H1 (cell line): ENCODE results near the gene CFAP65. TPM values are rescaled to one million over a fixed set of nuclear protein-coding genes. Genes with fewer than 3 reads are reported as not detected.

Experiments used
- CTCF ChIA-PET: fragments of 300-600 bp; sonication (Branson Sonifier 250); formaldehyde crosslinking; loops from one replicate; lab custom pipeline; 2021; ENCODE audit not compliant: partially characterized antibody; lab: Charles Lee
- POLR2A ChIA-PET: fragments of 300-600 bp; sonication (Branson Sonifier 250); formaldehyde crosslinking; loops from one replicate; lab custom pipeline; 2021; ENCODE audit warnings: inconsistent platforms; ENCODE audit not compliant: partially characterized antibody; lab: Charles Lee
- DNase-seq, 2 experiments: peaks; one replicate each; pipeline versions ENCODE4 v3.0.0 to v3.0.0-alpha.2; 2010 to 2022; ENCODE audit warnings: low spot score in 2 of 2, low read depth in 1 of 2, mixed read lengths in 1 of 2
- FAIRE-seq: peaks from 2 replicates; lab custom pipeline; 2011; peaks lifted over from hg19 to GRCh38; lab: Jason Lieb, UNC
- H2AFZ ChIP-seq: 2 replicates; pipeline ENCODE4 v1.8.1; 2012; ENCODE audit warnings: low read length, inconsistent platforms
- H2AK5ac ChIP-seq: 2 replicates; pipeline ENCODE4 v1.6.1; 2013; ENCODE audit warnings: low read depth, low read length
- H2BK120ac ChIP-seq: replicated peaks from 2 replicates; pipeline ENCODE3; 2013; ENCODE audit warnings: low read depth, low read length, inconsistent platforms
- H2BK12ac ChIP-seq: 2 replicates; pipeline ENCODE4 v1.6.1; 2013; ENCODE audit warnings: low read depth, low read length
- H2BK15ac ChIP-seq: 2 replicates; pipeline ENCODE4 v1.6.1; 2013; ENCODE audit warnings: low read length
- H2BK20ac ChIP-seq: 2 replicates; pipeline ENCODE4 v1.6.1; 2013; ENCODE audit warnings: low read length
- H2BK5ac ChIP-seq: 2 replicates; pipeline ENCODE4 v1.6.1; 2013; ENCODE audit warnings: low read depth, low read length
- H3K14ac ChIP-seq: 2 replicates; pipeline ENCODE4 v1.6.1; 2013; ENCODE audit warnings: inconsistent platforms; ENCODE audit not compliant: insufficient read length
- H3K18ac ChIP-seq: 2 replicates; pipeline ENCODE4 v1.6.1; 2013; ENCODE audit warnings: low read length; ENCODE audit errors: extremely low read depth
- H3K23ac ChIP-seq: 2 replicates; pipeline ENCODE4 v1.6.1; 2013; ENCODE audit warnings: inconsistent platforms; ENCODE audit not compliant: insufficient read length
- H3K23me2 ChIP-seq: 2 replicates; pipeline ENCODE4 v1.6.1; 2013; ENCODE audit warnings: low read depth, low read length
- H3K27ac ChIP-seq: 2 replicates; pipeline ENCODE4 v1.6.1; 2011; ENCODE audit warnings: low read depth, low read length, inconsistent platforms
- H3K27me3 ChIP-seq, 4 experiments: replicated peaks in 1 of 4; 1 replicate in 1 of 4; 2 replicates in 3 of 4; pipeline versions ENCODE4 v1.6.1 to v1.8.1; 2011 to 2013; ENCODE audit warnings: low read length in 3 of 4, mild to moderate bottlenecking in 3 of 4, inconsistent platforms in 2 of 4, mixed read lengths in 2 of 4, moderate library complexity in 1 of 4; ENCODE audit not compliant: control insufficient read depth in 3 of 4, insufficient read depth in 3 of 4; ENCODE audit errors: extremely low read depth in 1 of 4
- H3K36me3 ChIP-seq, 4 experiments: 2 replicates each; pipeline versions ENCODE4 v1.6.1 to v1.8.1; 2011 to 2013; ENCODE audit warnings: mild to moderate bottlenecking in 4 of 4, low read length in 3 of 4, moderate library complexity in 2 of 4, control low read depth in 1 of 4, inconsistent platforms in 1 of 4; ENCODE audit not compliant: insufficient read depth in 4 of 4, control insufficient read depth in 2 of 4
- H3K4ac ChIP-seq: replicated peaks from 2 replicates; pipeline ENCODE3; 2013; ENCODE audit warnings: low read length, low read depth, mixed read lengths, inconsistent platforms; ENCODE audit not compliant: insufficient read length
- H3K4me1 ChIP-seq, 4 experiments: replicated peaks in 1 of 4; 1 replicate in 1 of 4; 2 replicates in 3 of 4; pipeline versions ENCODE4 v1.6.1 to v1.8.1; 2011 to 2013; ENCODE audit warnings: low read length in 3 of 4, inconsistent platforms in 2 of 4, mixed read lengths in 1 of 4; ENCODE audit not compliant: insufficient read depth in 4 of 4, control insufficient read depth in 3 of 4
- H3K4me2 ChIP-seq, 2 experiments: 2 replicates each; pipeline versions ENCODE4 v1.6.1 to v1.8.1; 2011 to 2013; ENCODE audit warnings: low read depth in 2 of 2, low read length in 2 of 2, control low read depth in 1 of 2, inconsistent platforms in 1 of 2, mild to moderate bottlenecking in 1 of 2; ENCODE audit not compliant: insufficient read depth in 1 of 2
- H3K4me3 ChIP-seq, 4 experiments: fragments of 200-600, 300-600 bp in 1 of 4; sonication (generic), shearing (Covaris generic), sonication (Bioruptor Twin) in 1 of 4; 2 replicates each; pipeline versions ENCODE4 v1.5.1 to v1.8.1; 2011 to 2016; ENCODE audit warnings: low read length in 4 of 4, low read depth in 3 of 4, control low read depth in 2 of 4, inconsistent platforms in 2 of 4, mild to moderate bottlenecking in 2 of 4, mixed read lengths in 1 of 4, moderate library complexity in 1 of 4; ENCODE audit not compliant: insufficient read depth in 2 of 4; ENCODE audit errors: extremely low read depth in 1 of 4
- H3K56ac ChIP-seq: replicated peaks from 2 replicates; pipeline ENCODE3; 2013; ENCODE audit warnings: low read depth, mild to moderate bottlenecking, mixed read lengths, low read length, inconsistent platforms; ENCODE audit not compliant: insufficient read length
- H3K79me1 ChIP-seq: 2 replicates; pipeline ENCODE4 v1.6.1; 2013; ENCODE audit warnings: low read depth, low read length, control low read depth
- H3K79me2 ChIP-seq, 2 experiments: 2 replicates each; pipeline versions ENCODE4 v1.6.1 to v1.8.1; 2012 to 2013; ENCODE audit warnings: low read length in 2 of 2, mild to moderate bottlenecking in 2 of 2, inconsistent platforms in 1 of 2; ENCODE audit not compliant: insufficient read depth in 2 of 2, control insufficient read depth in 1 of 2
- H3K9ac ChIP-seq, 4 experiments: replicated peaks in 1 of 4; 1 replicate in 1 of 4; 2 replicates in 3 of 4; pipeline versions ENCODE4 v1.6.1 to v1.8.1; 2011 to 2013; ENCODE audit warnings: low read depth in 3 of 4, low read length in 3 of 4, control low read depth in 2 of 4, mild to moderate bottlenecking in 2 of 4, moderate library complexity in 2 of 4, inconsistent platforms in 1 of 4; ENCODE audit errors: extremely low read depth in 1 of 4
- H3K9me3 ChIP-seq, 2 experiments: 2 replicates each; pipeline versions ENCODE4 v1.6.1 to v1.8.1; 2012 to 2013; ENCODE audit warnings: mild to moderate bottlenecking in 2 of 2, moderate library complexity in 2 of 2, control low read depth in 1 of 2, inconsistent platforms in 1 of 2, low read depth in 1 of 2, low read length in 1 of 2, mixed read lengths in 1 of 2; ENCODE audit not compliant: insufficient read depth in 2 of 2
- H4K20me1 ChIP-seq, 2 experiments: replicated peaks in 1 of 2; 2 replicates each; pipeline versions ENCODE3 to v1.8.1; 2011 to 2013; ENCODE audit warnings: inconsistent platforms in 2 of 2, low read length in 2 of 2, mild to moderate bottlenecking in 1 of 2; ENCODE audit not compliant: insufficient read depth in 2 of 2, control insufficient read depth in 1 of 2
- H4K5ac ChIP-seq: 2 replicates; pipeline ENCODE4 v1.6.1; 2013; ENCODE audit warnings: low read length, low read depth, mixed read lengths, inconsistent platforms; ENCODE audit not compliant: insufficient read length
- H4K8ac ChIP-seq: 2 replicates; pipeline ENCODE4 v1.8.0; 2013; ENCODE audit warnings: mild to moderate bottlenecking, moderate library complexity, low read length, inconsistent platforms; ENCODE audit not compliant: insufficient read depth; ENCODE audit errors: extremely low read depth
- H4K91ac ChIP-seq: replicated peaks from 2 replicates; pipeline ENCODE3; 2013; ENCODE audit warnings: low read length, mixed read lengths, inconsistent platforms; ENCODE audit not compliant: insufficient read length
- EGR1 ChIP-seq: IDR thresholded peaks from 2 replicates; pipeline ENCODE4 v1.6.1; 2011; ENCODE audit warnings: low read depth, low read length, borderline replicate concordance
- EP300 ChIP-seq, 2 experiments: IDR thresholded peaks; 1 replicate in 1 of 2; 2 replicates in 1 of 2; pipeline ENCODE4 v1.6.1; 2011 to 2012; ENCODE audit warnings: low read depth in 2 of 2, low read length in 2 of 2, mild to moderate bottlenecking in 2 of 2, borderline replicate concordance in 1 of 2, inconsistent platforms in 1 of 2, moderate library complexity in 1 of 2
- PHF8 ChIP-seq: fragments of 200-600 bp; sonication (generic); conservative IDR thresholded peaks from 2 replicates; pipeline ENCODE4 v1.7.1; 2012; ENCODE audit warnings: low read depth, mild to moderate bottlenecking, inconsistent platforms, low read length, moderate library complexity
- WGBS, 2 experiments: shearing (Covaris generic) in 1 of 2; methylation state at CpG; one replicate each; pipeline versions ENCODE4 v1.1.6 to v1.1.7; 2013 to 2015; ENCODE audit warnings: low lambda C conversion rate in 2 of 2, mixed read lengths in 2 of 2, inconsistent platforms in 1 of 2, low coverage in 1 of 2, missing lambda C conversion rate in 1 of 2; ENCODE audit not compliant: insufficient replicate concordance in 2 of 2, insufficient coverage in 1 of 2, insufficient read length in 1 of 2; ENCODE audit errors: extremely low coverage in 1 of 2, missing lambda C conversion rate in 1 of 2; 5-methylcytosine and 5-hydroxymethylcytosine counted together
- polyA plus RNA-seq, 7 experiments: library from polyadenylated mRNA; depleted of rRNA in 3 of 7; stranded (reverse) in 5 of 7; unstranded in 2 of 7; fragments of >200 nt in 5 of 7; fragments of 200-250 nt in 2 of 7; gene quantifications; 1 replicate in 5 of 7; 2 replicates in 1 of 7; 4 replicates in 1 of 7; pipeline versions ENCODE4 v1.2.1 to v1.2.3, GENCODE V29; 2011 to 2013; ENCODE audit warnings: missing spikeins in 2 of 7, mixed read lengths in 2 of 7
- total RNA-seq: library from RNA; stranded (reverse); fragmentation: NEBNext Ultra II Directional; extraction: Animal tissue kit (Norgen Biotek cat#: 25700); gene quantifications from 2 replicates; pipeline ENCODE4 v1.2.1, GENCODE V29; 2021

CFAP65 gene
- total and polyA plus RNA-seq, 2 of the 8 experiments (the other 6 are each of a cell fraction or from before 2014, with no cell fraction given): 0.19 to 0.45 TPM

- peak overlapping the region; percentile 7 to 52; a peak in 2 of 4 replicates for H3K4me2 ChIP-seq
- H4K5ac ChIP-seq: no peak overlapping the region
- peaks cover 12% of the 10 kb centered on the region; the same call in 1 of the 2 replicates for H3K23me2 ChIP-seq
- no peak overlapping the region for H3K56ac ChIP-seq
- no peak overlapping the region for H2BK120ac ChIP-seq
- no peak overlapping the region for H3K14ac ChIP-seq
- no peak overlapping the region for H2BK5ac ChIP-seq
- H3K18ac ChIP-seq: peak overlapping the region; percentile 75
- no peak overlapping the region for H3K27ac ChIP-seq
- peak overlapping the region; percentile 81; the same call in 1 of the 2 replicates for H2BK12ac ChIP-seq
- H2AK5ac ChIP-seq: peak overlapping the region; percentile 75; the same call in 1 of the 2 replicates
- no peak overlapping the region for H2AFZ ChIP-seq
- no peak overlapping the region for H4K8ac ChIP-seq
- H3K23ac ChIP-seq: no peak overlapping the region
- no peak for TF ChIP-seq EP300 (IDR thresholded peaks at IDR 0.05; ENCODE audit: borderline replicate concordance in 1 of 2, low read depth in 2 of 2, low read length in 2 of 2)
- TF ChIP-seq EGR1: no peak
- no peak for TF ChIP-seq PHF8
- H3K4me3 ChIP-seq: peak overlapping the region in 1 of 4 experiments; percentile 42; a peak in 2 of 8 replicates
- no peak overlapping the region for H4K91ac ChIP-seq
- no peak overlapping the region for H3K9ac ChIP-seq
- CTCF ChIA-PET: interaction anchor here (0.6 to 19.5 kb wide), 7 partner anchors 8 to 198 kb away, joined by 3 to 284 read pairs (median 134); partner anchors contain the start of genes CRYBA2, FEV and IHH
- 0 out of 8 replicates have a peak, but pooled peaks cover 0 to 5% (median 0%) of the 10 kb centered on the region in 4 experiments for H3K36me3 ChIP-seq
- POLR2A ChIA-PET: no interaction called here
- peaks cover 7 to 13% of the 10 kb centered on the region in 2 experiments for H4K20me1 ChIP-seq
- H3K79me1 ChIP-seq: no peaks in the 10 kb centered on the region
- H3K9me3 ChIP-seq: no peaks in the 10 kb centered on the region
- no peaks in the 10 kb centered on the region for H3K79me2 ChIP-seq
- H2BK20ac ChIP-seq: 0 out of 2 replicates have a peak overlapping the region, but pooled peaks have one; percentile 61
- H3K27me3 ChIP-seq: peaks cover 86 to 98% (median 95%) of the 10 kb centered on the region in 4 experiments
- H3K4ac ChIP-seq: no peak overlapping the region
- 21% methylated on average over 5 of the region's 8 CpGs; no CpG with 5 or more reads in 1 of the 2 experiments for WGBS, 2 experiments
- DNase-seq (no peak), FAIRE-seq (no peak)
- H3K4me1 ChIP-seq: peaks cover 0 to 36% (median 24%) of the 10 kb centered on the region in 4 experiments; a peak in 6 of 7 replicates
- peak overlapping the region; percentile 88; the same call in 1 of the 2 replicates for H2BK15ac ChIP-seq
Measured at GRCh38 chr2:219000569-219000960, 40.8 kb downstream of the CFAP65 start.
